ENCODE data around the gene RBM24. TPM values are rescaled to one million over a fixed set of nuclear protein-coding genes. Genes with fewer than 3 reads are reported as not detected.

The RBM24 gene
- total and polyA plus RNA-seq, 9 of the 15 experiments (the other 6 are each of a cell fraction or from before 2014, with no cell fraction given): not detected

DNA sequence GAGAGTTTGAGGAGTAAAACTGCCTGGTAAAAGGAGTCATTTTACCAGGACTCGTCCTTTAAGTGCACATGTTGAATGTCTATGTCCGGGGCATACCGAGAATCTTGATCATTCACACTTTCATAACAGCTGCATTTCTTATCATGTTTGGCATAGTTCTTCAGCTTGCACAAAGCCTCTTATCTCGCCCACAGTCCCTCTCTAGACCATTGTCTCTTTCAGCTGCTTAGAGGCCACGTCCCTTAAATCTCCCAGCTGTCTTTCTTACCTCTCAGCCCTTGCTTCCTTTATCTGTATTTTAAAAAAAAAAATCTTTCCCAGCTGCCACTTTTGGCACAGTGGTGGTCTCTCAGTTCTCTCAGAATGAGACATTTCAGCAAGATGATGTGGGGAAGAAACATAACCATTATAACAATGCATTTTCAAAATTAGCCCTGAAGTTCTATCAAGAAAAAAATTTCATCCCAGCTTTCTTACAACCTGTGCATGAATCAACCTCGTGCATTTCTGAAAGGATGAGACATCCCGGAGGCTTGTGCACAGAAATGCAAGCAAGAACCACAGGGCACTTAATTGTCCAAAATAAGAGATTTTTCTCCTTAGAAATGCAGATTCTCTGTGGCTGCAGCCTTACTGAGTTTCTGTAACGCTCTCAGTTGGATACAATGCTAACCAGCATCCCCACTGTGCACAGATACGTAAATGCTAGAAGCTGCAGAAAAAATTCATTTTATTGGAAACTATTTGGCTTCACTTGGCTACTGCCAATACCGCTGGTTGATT is 24.2 kb downstream of the RBM24 start (continued):
- TF ChIP-seq, protein P1, sequence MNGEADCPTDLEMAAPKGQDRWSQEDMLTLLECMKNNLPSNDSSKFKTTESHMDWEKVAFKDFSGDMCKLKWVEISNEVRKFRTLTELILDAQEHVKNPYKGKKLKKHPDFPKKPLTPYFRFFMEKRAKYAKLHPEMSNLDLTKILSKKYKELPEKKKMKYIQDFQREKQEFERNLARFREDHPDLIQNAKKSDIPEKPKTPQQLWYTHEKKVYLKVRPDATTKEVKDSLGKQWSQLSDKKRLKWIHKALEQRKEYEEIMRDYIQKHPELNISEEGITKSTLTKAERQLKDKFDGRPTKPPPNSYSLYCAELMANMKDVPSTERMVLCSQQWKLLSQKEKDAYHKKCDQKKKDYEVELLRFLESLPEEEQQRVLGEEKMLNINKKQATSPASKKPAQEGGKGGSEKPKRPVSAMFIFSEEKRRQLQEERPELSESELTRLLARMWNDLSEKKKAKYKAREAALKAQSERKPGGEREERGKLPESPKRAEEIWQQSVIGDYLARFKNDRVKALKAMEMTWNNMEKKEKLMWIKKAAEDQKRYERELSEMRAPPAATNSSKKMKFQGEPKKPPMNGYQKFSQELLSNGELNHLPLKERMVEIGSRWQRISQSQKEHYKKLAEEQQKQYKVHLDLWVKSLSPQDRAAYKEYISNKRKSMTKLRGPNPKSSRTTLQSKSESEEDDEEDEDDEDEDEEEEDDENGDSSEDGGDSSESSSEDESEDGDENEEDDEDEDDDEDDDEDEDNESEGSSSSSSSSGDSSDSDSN (IDR thresholded peaks at IDR 0.05; ENCODE audit: borderline replicate concordance in 1 of 2, low read depth in 2 of 2, low read length in 2 of 2): no peak
- TF ChIP-seq C11orf30 (IDR thresholded peaks at IDR 0.05; ENCODE audit: low read depth): no peak
- peak; percentile 56 for TF ChIP-seq TCF3 (CRISPR knock-in tag; IDR thresholded peaks at IDR 0.05)
- TF ChIP-seq, protein P2, sequence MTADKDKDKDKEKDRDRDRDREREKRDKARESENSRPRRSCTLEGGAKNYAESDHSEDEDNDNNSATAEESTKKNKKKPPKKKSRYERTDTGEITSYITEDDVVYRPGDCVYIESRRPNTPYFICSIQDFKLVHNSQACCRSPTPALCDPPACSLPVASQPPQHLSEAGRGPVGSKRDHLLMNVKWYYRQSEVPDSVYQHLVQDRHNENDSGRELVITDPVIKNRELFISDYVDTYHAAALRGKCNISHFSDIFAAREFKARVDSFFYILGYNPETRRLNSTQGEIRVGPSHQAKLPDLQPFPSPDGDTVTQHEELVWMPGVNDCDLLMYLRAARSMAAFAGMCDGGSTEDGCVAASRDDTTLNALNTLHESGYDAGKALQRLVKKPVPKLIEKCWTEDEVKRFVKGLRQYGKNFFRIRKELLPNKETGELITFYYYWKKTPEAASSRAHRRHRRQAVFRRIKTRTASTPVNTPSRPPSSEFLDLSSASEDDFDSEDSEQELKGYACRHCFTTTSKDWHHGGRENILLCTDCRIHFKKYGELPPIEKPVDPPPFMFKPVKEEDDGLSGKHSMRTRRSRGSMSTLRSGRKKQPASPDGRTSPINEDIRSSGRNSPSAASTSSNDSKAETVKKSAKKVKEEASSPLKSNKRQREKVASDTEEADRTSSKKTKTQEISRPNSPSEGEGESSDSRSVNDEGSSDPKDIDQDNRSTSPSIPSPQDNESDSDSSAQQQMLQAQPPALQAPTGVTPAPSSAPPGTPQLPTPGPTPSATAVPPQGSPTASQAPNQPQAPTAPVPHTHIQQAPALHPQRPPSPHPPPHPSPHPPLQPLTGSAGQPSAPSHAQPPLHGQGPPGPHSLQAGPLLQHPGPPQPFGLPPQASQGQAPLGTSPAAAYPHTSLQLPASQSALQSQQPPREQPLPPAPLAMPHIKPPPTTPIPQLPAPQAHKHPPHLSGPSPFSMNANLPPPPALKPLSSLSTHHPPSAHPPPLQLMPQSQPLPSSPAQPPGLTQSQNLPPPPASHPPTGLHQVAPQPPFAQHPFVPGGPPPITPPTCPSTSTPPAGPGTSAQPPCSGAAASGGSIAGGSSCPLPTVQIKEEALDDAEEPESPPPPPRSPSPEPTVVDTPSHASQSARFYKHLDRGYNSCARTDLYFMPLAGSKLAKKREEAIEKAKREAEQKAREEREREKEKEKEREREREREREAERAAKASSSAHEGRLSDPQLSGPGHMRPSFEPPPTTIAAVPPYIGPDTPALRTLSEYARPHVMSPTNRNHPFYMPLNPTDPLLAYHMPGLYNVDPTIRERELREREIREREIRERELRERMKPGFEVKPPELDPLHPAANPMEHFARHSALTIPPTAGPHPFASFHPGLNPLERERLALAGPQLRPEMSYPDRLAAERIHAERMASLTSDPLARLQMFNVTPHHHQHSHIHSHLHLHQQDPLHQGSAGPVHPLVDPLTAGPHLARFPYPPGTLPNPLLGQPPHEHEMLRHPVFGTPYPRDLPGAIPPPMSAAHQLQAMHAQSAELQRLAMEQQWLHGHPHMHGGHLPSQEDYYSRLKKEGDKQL (CRISPR knock-in tag; IDR thresholded peaks at IDR 0.05; ENCODE audit: borderline replicate concordance): no peak
- TF ChIP-seq SMAD3 (CRISPR knock-in tag; conservative IDR thresholded peaks at IDR 0.05): 0 out of 2 replicates have a peak, but pooled peaks have one; percentile 53
- no peak for TF ChIP-seq ZC3H8 (IDR thresholded peaks at IDR 0.05)
- TF ChIP-seq TRIM24 (IDR thresholded peaks at IDR 0.05): peak in 1 of 2 experiments; percentile 76; a peak in 1 of 4 replicates
- peak; percentile 88 for TF ChIP-seq MECOM (CRISPR knock-in tag; IDR thresholded peaks at IDR 0.05)
- no peak for TF ChIP-seq NFYB (IDR thresholded peaks at IDR 0.05; ENCODE audit: extremely low read depth, insufficient read length)
- no peak for TF ChIP-seq ZEB2 (IDR thresholded peaks at IDR 0.05)
- TF ChIP-seq CSDE1 (IDR thresholded peaks at IDR 0.05): no peak
- peak; percentile 96 for TF ChIP-seq SOX6 (IDR thresholded peaks at IDR 0.05)
- 0 out of 2 replicates have a peak, but pooled peaks have one; percentile 41 for TF ChIP-seq ZNF584 (CRISPR knock-in tag; IDR thresholded peaks at IDR 0.05; ENCODE audit: low read depth)
- TF ChIP-seq, protein P3, sequence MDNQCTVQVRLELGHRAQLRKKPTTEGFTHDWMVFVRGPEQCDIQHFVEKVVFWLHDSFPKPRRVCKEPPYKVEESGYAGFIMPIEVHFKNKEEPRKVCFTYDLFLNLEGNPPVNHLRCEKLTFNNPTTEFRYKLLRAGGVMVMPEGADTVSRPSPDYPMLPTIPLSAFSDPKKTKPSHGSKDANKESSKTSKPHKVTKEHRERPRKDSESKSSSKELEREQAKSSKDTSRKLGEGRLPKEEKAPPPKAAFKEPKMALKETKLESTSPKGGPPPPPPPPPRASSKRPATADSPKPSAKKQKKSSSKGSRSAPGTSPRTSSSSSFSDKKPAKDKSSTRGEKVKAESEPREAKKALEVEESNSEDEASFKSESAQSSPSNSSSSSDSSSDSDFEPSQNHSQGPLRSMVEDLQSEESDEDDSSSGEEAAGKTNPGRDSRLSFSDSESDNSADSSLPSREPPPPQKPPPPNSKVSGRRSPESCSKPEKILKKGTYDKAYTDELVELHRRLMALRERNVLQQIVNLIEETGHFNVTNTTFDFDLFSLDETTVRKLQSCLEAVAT (IDR thresholded peaks at IDR 0.05): no peak
- TF ChIP-seq MTA1 (IDR thresholded peaks at IDR 0.05; ENCODE audit: borderline replicate concordance): no peak
- TF ChIP-seq ZNF274 (IDR thresholded peaks at IDR 0.05; ENCODE audit: borderline replicate concordance, low read depth, low read length): no peak
- TF ChIP-seq MED1 (CRISPR knock-in tag; IDR thresholded peaks at IDR 0.05; ENCODE audit: borderline replicate concordance): no peak
- no peak for TF ChIP-seq NR4A1 (CRISPR knock-in tag; IDR thresholded peaks at IDR 0.05)
- TF ChIP-seq NR4A1 (tag; IDR thresholded peaks at IDR 0.05): peak; percentile 48; the same call in 1 of the 2 replicates
- TF ChIP-seq ZNF232 (CRISPR knock-in tag; IDR thresholded peaks at IDR 0.05): no peak
